Bronchial epithelial cell (primary cell): ENCODE measurements around the gene TXNRD1. TPM values are rescaled to one million over a fixed set of nuclear protein-coding genes. Genes with fewer than 3 reads are reported as not detected.
"Not testable (repeated sequence)": the region's sequence is repeated elsewhere in the genome, so short reads cannot be mapped to it uniquely, and the experiment has no call there.

Experiments
- DNase-seq: peaks from one replicate; pipeline ENCODE4 v3.0.0-alpha.2; 2010; ENCODE audit warnings: low read depth
- FAIRE-seq: peaks from 2 replicates; lab custom pipeline; 2011; peaks lifted over from hg19 to GRCh38; lab: Jason Lieb, UNC
- H3K27me3 ChIP-seq: 2 replicates; pipeline ENCODE4 v1.5.1; 2011; ENCODE audit warnings: low read length; ENCODE audit not compliant: control insufficient read depth, insufficient read depth
- H3K36me3 ChIP-seq: 2 replicates; pipeline ENCODE4 v1.5.1; 2011; ENCODE audit warnings: low read length; ENCODE audit not compliant: control insufficient read depth, insufficient read depth
- H3K4me3 ChIP-seq: 2 replicates; pipeline ENCODE4 v1.5.1; 2011; ENCODE audit warnings: mild to moderate bottlenecking, low read depth, low read length, control low read depth
- total RNA-seq: library from RNA; depleted of rRNA; stranded (reverse); fragments of >200 nt; gene quantifications from 2 replicates; pipeline ENCODE4 v1.2.1, GENCODE V29; 2014
- TF ChIP-seq, protein P1 (sequence below): IDR thresholded peaks from 2 replicates; pipeline ENCODE4 v1.5.1; 2011; ENCODE audit warnings: mild to moderate bottlenecking, moderate library complexity, low read length, control low read depth, inconsistent platforms; ENCODE audit not compliant: insufficient read depth, severe bottlenecking

Gene TXNRD1
- total RNA-seq, 1 donor from 2014 or later: 88.2 TPM

DNA sequence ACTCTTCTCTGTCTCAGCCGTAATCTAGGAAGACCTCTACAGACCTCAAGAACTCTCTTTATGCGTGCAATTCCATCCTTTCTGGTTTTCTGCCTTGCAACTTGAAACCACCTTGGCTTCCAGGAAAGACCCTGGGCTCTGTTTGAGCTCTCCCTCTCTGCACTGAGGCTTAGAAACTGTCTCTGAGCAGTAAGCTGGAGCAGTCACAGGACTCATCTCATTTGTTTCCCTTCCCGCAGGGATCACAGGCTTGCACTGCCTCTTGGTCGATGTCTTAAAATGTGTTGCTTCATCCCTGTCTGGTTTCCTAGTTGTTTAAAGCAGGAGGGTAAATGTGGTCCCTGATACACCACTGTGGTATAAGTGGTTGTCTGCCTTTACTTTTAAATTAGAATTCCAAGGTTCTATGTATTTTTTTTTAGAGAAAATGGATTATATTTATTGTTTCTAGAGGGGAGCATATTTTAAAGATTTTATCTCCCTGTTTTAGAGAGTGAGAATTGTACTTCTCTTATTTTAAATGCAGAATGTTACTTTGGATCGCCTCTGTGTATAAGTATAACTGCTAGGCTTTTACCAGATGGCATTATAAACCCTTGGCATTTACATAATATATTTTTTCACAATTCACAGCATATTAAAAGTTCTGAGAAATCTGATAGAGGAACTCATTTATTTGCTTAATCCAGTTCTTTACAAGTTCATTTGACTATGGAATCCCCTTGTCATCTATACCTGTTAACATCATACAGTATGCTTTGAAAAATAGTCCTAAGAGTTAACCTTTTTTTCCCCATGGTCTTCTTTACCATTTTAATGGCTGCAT, 114.3 kb downstream of the TXNRD1 start:
- Histone ChIP-seq H3K27me3 (no peaks in the 10 kb centered on the region), H3K4me3 (no peak overlapping the region), H3K36me3 (peaks cover 10% of the 10 kb centered on the region)
- DNase-seq (no peak), FAIRE-seq (no peak)
- TF ChIP-seq, protein P1, sequence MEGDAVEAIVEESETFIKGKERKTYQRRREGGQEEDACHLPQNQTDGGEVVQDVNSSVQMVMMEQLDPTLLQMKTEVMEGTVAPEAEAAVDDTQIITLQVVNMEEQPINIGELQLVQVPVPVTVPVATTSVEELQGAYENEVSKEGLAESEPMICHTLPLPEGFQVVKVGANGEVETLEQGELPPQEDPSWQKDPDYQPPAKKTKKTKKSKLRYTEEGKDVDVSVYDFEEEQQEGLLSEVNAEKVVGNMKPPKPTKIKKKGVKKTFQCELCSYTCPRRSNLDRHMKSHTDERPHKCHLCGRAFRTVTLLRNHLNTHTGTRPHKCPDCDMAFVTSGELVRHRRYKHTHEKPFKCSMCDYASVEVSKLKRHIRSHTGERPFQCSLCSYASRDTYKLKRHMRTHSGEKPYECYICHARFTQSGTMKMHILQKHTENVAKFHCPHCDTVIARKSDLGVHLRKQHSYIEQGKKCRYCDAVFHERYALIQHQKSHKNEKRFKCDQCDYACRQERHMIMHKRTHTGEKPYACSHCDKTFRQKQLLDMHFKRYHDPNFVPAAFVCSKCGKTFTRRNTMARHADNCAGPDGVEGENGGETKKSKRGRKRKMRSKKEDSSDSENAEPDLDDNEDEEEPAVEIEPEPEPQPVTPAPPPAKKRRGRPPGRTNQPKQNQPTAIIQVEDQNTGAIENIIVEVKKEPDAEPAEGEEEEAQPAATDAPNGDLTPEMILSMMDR: no peak

DNA sequence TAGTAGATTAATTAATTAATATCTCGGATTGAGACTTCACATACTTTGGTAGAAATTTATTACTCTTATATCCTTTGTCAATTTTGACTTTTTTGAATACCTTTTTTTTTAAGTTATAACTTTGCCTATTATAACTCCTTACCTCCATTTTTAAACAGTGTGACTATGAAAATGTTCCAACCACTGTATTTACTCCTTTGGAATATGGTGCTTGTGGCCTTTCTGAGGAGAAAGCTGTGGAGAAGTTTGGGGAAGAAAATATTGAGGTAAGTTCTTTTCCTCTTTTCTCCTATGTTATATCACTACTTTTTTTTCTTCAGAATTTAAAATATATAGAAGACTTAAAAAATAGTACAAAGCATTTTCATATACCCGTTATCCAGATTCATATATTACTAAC, 115.8 kb downstream of the TXNRD1 start:
- Histone ChIP-seq H3K27me3 (no peaks in the 10 kb centered on the region), H3K36me3 (peaks cover 9% of the 10 kb centered on the region), H3K4me3 (no peak overlapping the region)
- TF ChIP-seq, protein P1: no peak
- DNase-seq (no peak), FAIRE-seq (no peak)

DNA sequence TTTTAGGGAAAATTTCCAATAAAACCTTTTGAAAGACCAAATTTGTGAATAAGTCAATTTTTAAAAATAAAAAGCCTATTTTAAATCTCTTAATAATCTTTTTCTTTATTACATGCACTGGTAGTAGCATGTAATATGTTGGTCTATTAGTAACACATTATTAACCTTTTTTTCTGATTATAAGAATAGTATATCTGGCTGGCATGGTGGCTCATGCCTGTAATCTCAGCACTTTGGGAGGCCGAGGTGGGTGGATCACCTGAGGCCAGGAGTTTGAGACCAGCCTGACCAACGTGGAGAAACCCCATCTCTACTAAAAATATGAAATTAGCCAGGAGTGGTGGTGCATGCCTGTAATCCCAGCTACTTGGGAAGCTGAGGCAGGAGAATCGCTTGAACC, 116.7 kb downstream of the TXNRD1 start:
- not testable (repeated sequence) for FAIRE-seq, H3K36me3 ChIP-seq, H3K4me3 ChIP-seq, H3K27me3 ChIP-seq, DNase-seq

DNA sequence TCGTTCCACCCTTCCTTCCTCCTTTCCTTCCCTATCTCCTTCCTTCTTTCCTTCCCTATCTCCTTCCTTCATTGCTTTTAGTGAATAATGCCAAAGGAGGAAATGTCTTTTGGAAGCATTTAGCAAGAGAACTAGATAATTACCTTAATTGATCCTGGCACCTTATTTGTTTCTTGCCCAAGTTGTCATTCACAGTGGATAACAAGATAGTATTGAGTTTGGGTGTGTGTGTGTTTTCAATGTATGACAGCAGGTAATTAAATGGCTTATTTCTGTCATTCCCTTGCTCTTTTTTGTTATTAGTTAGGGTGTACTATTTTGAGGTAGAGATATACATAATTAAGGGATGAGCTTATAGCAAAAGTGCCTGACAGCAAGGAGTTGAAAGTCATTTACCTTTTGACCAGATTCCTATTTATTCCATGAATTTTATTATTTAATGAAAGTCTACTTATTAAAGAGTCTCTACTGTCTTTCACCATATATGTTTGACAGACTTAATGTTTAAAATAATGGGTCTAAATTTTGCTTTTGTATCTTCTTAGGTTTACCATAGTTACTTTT, 118.2 kb downstream of the TXNRD1 start:
- peaks cover 8% of the 10 kb centered on the region for H3K36me3 ChIP-seq
- no peak for FAIRE-seq
- H3K27me3 ChIP-seq: no peaks in the 10 kb centered on the region
- no peak overlapping the region for H3K4me3 ChIP-seq
- TF ChIP-seq, protein P1: no peak
- DNase-seq: no peak

DNA sequence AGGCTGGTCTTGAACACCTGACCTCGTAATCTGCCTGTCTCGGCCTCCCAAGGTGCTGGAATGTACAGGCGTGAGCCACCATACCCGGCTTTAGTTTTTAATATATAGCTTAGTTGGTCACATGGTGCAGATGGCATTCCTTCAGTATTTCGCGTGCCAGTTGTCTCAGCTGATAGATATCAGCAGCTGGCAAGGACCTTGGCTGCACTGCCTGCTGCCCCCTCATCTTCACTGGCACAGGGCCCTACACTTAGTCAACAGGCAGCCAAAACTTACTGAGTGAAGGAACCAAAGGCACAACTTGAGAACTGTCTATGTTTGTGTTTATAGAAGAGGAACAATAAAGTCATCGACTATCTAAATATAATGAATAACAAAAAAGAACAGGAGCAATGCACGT, 119.0 kb downstream of the TXNRD1 start:
- TF ChIP-seq, protein P1: no peak
- Histone ChIP-seq H3K27me3 (no peaks in the 10 kb centered on the region), H3K4me3 (no peak overlapping the region), H3K36me3 (peaks cover 10% of the 10 kb centered on the region)
- DNase-seq (no peak), FAIRE-seq (no peak)

DNA sequence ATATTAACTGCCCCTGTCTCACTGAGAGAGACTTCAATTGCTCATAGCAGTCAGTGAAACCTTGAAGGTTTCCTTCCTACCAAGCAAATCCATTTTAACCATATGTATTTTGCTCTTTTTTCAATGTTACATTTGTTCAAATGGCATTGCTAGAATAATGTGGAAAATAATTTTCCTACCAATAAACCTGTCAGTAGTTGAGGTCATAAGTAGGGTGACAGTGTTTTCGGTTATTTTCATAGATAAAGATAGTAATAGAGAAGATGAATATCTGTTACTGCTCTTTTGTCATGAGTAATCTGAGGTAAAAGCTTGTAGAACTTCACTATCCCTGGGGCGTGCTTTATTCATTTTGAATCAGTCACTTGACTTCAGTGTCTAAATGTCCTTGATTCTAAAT, 120.5 kb downstream of the TXNRD1 start:
- Histone ChIP-seq H3K27me3 (no peaks in the 10 kb centered on the region), H3K4me3 (no peak overlapping the region), H3K36me3 (peaks cover 14% of the 10 kb centered on the region)
- TF ChIP-seq, protein P1: no peak
- FAIRE-seq: no peak
- no peak for DNase-seq
